HG03280 (cell line): ENCODE results near the gene RPS16.

Experiments
- ATAC-seq: cut with Tn5 transposase; IDR thresholded peaks from one replicate; pipeline ENCODE4 v1.9.1; 2021; ENCODE audit warnings: mild to moderate bottlenecking, moderate library complexity; ENCODE audit not compliant: unreplicated experiment

RPS16 gene

GRCh38 chr19:39449116-39449797 is 13.5 kb upstream of the RPS16 start:
- no peak for ATAC-seq

DNA sequence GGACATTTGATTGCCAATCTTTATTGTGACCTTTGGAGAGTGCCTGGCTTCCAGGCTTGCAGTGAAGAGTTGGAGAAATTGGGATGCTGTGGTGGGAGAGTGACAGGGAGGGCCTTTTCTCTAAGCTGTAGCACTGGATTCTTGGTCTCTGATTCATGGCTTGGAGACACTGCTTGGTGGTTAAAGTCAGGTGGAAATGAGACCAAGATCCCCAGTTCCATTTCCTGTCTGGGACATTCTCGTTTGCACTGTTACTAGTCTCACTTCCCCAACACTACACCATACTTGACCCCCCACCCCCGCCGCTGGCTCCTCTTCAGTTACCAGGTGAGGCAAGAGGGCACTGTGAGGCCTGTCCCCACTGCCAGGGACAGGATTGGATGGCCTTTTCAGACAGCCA is 12.5 kb upstream of the RPS16 start:
- no peak for ATAC-seq

DNA sequence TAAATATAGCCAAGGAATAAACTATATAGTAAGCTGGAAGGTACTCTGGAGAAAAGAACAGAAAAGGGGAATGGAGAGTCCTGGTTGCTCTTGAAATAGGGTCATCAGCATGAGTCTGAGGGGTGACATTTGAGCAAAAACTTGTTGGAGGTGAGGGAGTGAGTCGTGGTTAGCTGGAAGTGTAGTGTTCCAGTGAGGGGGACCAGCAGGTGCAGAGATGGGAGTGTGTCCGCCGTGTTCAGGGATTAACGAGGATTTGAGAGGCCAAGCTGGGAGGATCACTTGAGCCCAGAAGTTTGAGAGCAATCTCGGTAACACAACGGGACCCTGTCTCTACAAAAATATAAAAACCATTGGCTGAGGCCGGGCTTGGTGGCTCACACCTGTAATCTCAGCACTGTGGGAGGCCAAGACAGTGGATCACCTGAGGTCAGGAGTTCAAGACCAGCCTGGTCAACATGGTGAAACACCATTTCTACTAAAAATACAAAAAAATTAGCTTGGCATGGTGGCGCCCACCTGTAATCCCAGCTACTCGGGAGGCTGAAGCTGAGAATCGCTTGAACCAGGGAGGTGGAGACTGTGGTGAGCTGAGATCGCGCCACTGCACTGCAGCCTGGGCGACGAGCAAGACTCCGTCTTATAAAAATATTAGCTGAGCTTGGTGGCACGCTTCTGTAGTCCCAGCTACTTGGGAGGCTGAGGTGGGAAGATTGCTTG is 10.8 kb upstream of the RPS16 start:
- ATAC-seq = no peak

GRCh38 chr19:39445196-39446111 is 9.7 kb upstream of the RPS16 start, which contains the start of gene SUPT5H:
Gene SUPT5H, plus strand, starts transcription at chr19:39445582. Its CDS starts 309 bp downstream, at chr19:39445891.
- peak; percentile 83 for ATAC-seq

GRCh38 chr19:39444598-39445195 is 8.9 kb upstream of the RPS16 start:
- ATAC-seq = no peak

GRCh38 chr19:39438270-39438934 is 2.7 kb upstream of the RPS16 start:
- no peak for ATAC-seq

DNA sequence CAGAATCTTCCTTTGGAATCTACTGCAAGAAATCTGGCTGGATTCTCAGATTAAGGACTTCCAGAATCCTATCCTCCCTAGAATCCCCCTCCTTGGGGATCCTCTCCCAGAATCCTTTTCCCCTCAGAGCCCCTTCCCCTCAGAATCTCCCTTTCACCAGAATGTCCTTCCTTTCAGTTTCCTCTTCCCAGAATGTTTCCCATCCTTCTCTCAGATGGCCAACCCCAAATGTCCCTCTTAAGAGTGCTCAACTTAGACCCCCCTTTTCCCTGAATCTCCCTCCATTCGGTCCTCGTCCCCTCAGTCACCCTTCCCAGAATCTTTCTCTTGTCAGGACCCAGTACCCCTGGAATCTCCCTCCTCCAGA is 584 bp upstream of the RPS16 start:
- ATAC-seq = no peak

- no peak for ATAC-seq
Measured at GRCh38 chr19:39434123-39435076, 1.3 kb downstream of the RPS16 start.

DNA sequence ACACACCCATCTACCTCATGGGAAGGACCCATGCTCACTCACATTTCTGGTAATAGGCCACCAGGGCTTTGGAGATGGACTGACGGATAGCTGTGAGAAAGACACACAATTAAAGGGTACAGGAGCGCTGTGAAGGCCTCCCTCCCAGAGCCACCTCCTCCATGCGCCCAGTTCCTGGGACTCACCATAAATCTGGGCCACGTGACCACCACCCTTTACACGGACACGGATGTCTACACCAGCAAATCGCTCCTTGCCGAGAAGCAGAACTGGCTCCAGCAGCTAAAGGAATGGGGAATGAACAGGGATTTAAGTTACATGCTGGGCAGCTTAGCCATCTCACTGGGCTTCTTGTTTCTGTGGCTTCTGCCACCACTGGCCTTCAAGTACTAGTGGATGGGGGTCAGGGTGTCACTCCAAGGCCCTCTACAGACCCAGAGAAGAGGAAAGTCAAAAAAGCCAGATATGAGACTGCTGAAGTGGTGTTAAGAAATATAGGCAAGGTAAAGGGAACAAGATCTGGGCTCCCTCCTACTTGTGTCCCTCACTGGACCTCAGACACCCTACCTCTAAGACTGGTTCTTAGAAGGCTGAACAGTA is 2.2 kb downstream of the RPS16 start:
- ATAC-seq = no peak

DNA sequence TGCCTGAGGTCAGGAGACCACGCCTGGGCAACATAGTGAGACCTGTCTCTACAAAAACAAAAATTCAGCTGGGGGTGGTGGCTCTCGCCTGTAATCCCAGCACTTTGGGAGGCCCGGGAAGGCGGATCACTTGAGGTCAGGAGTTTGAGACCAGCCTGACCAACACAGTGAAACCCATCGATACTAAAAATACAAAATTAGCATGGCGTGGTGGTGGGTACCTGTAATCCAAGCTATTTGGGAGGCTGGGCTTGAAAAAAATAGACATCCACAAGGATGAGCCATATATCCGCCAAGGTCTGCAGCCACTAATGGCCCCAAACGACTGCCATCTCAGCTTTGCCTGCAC is 3.1 kb downstream of the RPS16 start:
- no peak for ATAC-seq

- peak; percentile 47 for ATAC-seq
Measured at GRCh38 chr19:39430675-39431593, 4.8 kb downstream of the RPS16 start.

DNA sequence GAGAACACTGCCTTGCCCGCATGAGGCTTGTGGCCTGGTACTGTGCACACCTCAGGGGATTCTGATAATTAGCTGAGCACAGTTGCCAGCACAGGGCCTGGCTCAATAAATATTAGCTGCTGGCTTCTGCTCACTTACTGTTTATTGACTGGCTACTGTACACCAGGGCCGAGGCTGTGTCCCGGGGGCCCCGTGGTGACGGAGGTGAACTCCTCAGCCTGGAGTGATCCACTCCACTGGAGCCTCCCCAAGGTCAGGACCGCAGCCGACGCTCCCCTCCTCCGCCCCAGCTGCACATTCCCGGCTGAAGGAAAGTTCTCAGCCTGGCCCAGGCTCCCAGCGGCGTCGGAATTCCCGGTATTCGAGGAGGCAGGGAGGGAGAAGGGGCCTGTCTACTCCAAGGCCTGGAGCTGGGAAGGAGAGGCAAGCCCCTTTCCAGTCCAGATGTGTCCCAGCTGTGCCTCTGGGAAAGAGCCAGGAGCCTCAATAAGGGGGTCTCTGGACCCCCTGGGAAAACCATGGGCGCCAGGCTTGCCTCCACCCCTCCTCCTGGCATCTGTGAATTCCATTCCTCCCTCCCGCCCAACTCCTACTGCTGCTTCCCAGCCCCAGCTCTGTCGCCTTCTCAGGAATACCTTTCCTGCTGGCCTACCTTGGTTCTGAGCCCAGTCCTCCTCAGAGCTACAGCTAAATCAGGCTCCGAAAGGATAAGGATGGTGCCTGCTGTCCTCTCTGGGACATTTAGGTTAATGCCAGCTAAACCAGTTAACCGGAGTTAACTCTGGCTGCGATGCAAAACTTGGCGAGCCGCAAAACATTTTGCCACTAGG is 7.3 kb downstream of the RPS16 start:
- no peak for ATAC-seq

GRCh38 chr19:39427707-39428106 is 8.0 kb downstream of the RPS16 start:
- ATAC-seq = no peak

- no peak for ATAC-seq
Measured at GRCh38 chr19:39426170-39426569, 9.6 kb downstream of the RPS16 start.

DNA sequence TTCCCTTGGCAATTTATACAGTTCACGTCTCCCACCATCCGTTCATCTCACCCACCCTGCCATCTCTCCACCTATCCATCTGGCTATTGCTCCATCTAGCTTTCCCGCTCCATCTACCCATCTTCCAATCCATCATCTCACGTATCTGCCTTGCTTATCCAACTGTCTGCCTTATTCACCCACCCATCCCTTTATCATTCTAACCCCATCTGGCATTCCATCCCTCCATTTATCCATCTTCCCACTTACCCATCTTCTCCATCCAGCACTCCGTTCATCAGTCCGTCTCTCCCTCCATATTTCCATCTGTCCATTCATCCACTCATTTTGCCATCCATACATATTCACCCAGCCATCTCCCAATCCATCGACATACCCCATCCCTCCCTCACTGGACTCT is 10.0 kb downstream of the RPS16 start:
- ATAC-seq = no peak

DNA sequence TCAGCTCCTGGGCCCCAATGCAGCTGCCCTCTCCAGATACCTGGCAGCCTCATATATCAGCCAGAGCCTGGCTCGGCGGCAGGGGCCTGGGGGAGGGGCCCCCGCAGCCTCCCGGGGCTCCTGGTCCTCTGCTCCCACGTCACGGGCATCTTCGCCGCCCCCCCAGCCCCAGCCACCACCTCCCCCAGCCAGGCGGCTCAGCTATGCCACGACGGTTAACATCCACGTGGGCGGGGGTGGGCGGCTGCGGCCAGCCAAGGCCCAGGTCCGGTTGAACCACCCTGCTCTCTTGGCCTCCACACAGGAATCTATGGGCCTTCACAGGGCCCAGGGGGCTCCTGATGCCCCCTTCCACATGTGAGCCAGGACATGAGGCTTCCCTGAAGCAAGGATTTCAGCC is 10.8 kb downstream of the RPS16 start:
- ATAC-seq = no peak
